ENCODE results near the gene HSF5. TPM values are rescaled to one million over a fixed set of nuclear protein-coding genes. Genes with fewer than 3 reads are reported as not detected.

Gene HSF5
- total and polyA plus RNA-seq, 7 experiments from 2014 or later = 0.34 to 4.0 (median 3.0) TPM

- H3K4me1 ChIP-seq (ENCODE audit: control insufficient read depth in 2 of 2, insufficient read depth in 2 of 2, low read length in 2 of 2) = no peaks in the 10 kb centered on the region
- POLR2A ChIA-PET = no interaction called here
- CTCF ChIA-PET = interaction anchor here (0.7 to 1.5 kb wide), 4 partner anchors 12 to 248 kb away, joined by 3 to 5 read pairs (median 4); no protein-coding TSS in a partner anchor
- H3K27ac ChIP-seq (ENCODE audit: low read depth, low read length) = no peak overlapping the region
- H3K4me3 ChIP-seq (ENCODE audit: low read length) = no peak overlapping the region
- H3K9me3 Mint-ChIP-seq = no peaks in the 10 kb centered on the region
- peaks cover 0 to 4% (median 0%) of the 10 kb centered on the region in 5 donors for H3K27me3 Mint-ChIP-seq
- H3K27me3 ChIP-seq (ENCODE audit: control insufficient read depth in 2 of 2, insufficient read depth in 2 of 2, low read length in 2 of 2) = no peaks in the 10 kb centered on the region
- ATAC-seq (peak; percentile 79), DNase-seq (peak; percentile 11 to 70 (median 36))
- H3K4me3 Mint-ChIP-seq = no peak overlapping the region
- H3K27ac Mint-ChIP-seq = no peak overlapping the region
- H3K36me3 ChIP-seq (ENCODE audit: control insufficient read depth in 2 of 3, insufficient read depth in 3 of 3, low read length in 3 of 3) = no peaks in the 10 kb centered on the region
- intact Hi-C loops (cut with micrococcal nuclease) = loop anchor here (1.0 to 10.0 kb wide), 8 partner anchors 63 to 247 kb away; no protein-coding TSS in a partner anchor
- H3K4me1 Mint-ChIP-seq = peaks cover 0 to 11% (median 4%) of the 10 kb centered on the region in 7 donors
- H3K36me3 Mint-ChIP-seq = peaks cover 0 to 32% (median 17%) of the 10 kb centered on the region in 5 donors
- H3K9me3 ChIP-seq (ENCODE audit: control insufficient read depth in 2 of 3, low read length in 3 of 3) = no peaks in the 10 kb centered on the region
Measured at GRCh38 chr17:58447039-58447975, 40.9 kb downstream of the HSF5 start.

GRCh38 chr17:58446086-58446485, 42.1 kb downstream of the HSF5 start:
- Mint-ChIP-seq H3K27ac (no peak overlapping the region), H3K27me3 (peaks cover 0 to 4% (median 0%) of the 10 kb centered on the region in 5 donors), H3K9me3 (no peaks in the 10 kb centered on the region), H3K36me3 (peaks cover 0 to 34% (median 25%) of the 10 kb centered on the region in 5 donors), H3K4me3 (no peak overlapping the region), H3K4me1 (peaks cover 0 to 10% (median 0%) of the 10 kb centered on the region in 7 donors)
- ChIA-PET POLR2A (no interaction called here), CTCF (interaction anchor here (0.7 to 1.1 kb wide), 2 partner anchors 129 to 197 kb away, joined by 3 to 5 read pairs; no protein-coding TSS in a partner anchor)
- Histone ChIP-seq H3K36me3 (ENCODE audit: control insufficient read depth in 2 of 3, insufficient read depth in 3 of 3, low read length in 3 of 3) (no peaks in the 10 kb centered on the region), H3K9me3 (ENCODE audit: control insufficient read depth in 2 of 3, low read length in 3 of 3) (no peaks in the 10 kb centered on the region), H3K27ac (ENCODE audit: low read depth, low read length) (no peak overlapping the region), H3K4me1 (ENCODE audit: control insufficient read depth in 2 of 2, insufficient read depth in 2 of 2, low read length in 2 of 2) (no peaks in the 10 kb centered on the region), H3K4me3 (ENCODE audit: low read length) (no peak overlapping the region), H3K27me3 (ENCODE audit: control insufficient read depth in 2 of 2, insufficient read depth in 2 of 2, low read length in 2 of 2) (no peaks in the 10 kb centered on the region)
- intact Hi-C loops (cut with micrococcal nuclease) = loop anchor here in 1 of 2 donors (10.0 kb wide), 1 partner anchor 61 kb away; no protein-coding TSS in a partner anchor
- no peak for DNase-seq
- ATAC-seq = no peak

GRCh38 chr17:58436805-58437239, 51.4 kb downstream of the HSF5 start:
- CTCF ChIA-PET = no interaction called here
- DNase-seq = no peak
- intact Hi-C loops (cut with micrococcal nuclease) = no loop called here

GRCh38 chr17:58436245-58436644, 52.0 kb downstream of the HSF5 start:
- H3K4me1 ChIP-seq (ENCODE audit: control insufficient read depth in 2 of 2, insufficient read depth in 2 of 2, low read length in 2 of 2) = no peaks in the 10 kb centered on the region
- ChIA-PET POLR2A (no interaction called here), CTCF (no interaction called here)
- intact Hi-C loops (cut with micrococcal nuclease) = no loop called here
- ATAC-seq (no peak), DNase-seq (no peak)
- no peaks in the 10 kb centered on the region for H3K27me3 ChIP-seq (ENCODE audit: control insufficient read depth in 2 of 2, insufficient read depth in 2 of 2, low read length in 2 of 2)
- Mint-ChIP-seq H3K36me3 (peaks cover 0 to 41% (median 21%) of the 10 kb centered on the region in 5 donors), H3K9me3 (no peaks in the 10 kb centered on the region), H3K27me3 (peaks cover 0 to 6% (median 0%) of the 10 kb centered on the region in 5 donors), H3K27ac (no peak overlapping the region), H3K4me1 (no peaks in the 10 kb centered on the region), H3K4me3 (no peak overlapping the region)
- H3K27ac ChIP-seq (ENCODE audit: low read depth, low read length) = no peak overlapping the region
- no peaks in the 10 kb centered on the region for H3K9me3 ChIP-seq (ENCODE audit: control insufficient read depth in 2 of 3, low read length in 3 of 3)
- H3K4me3 ChIP-seq (ENCODE audit: low read length) = no peak overlapping the region
- H3K36me3 ChIP-seq (ENCODE audit: control insufficient read depth in 2 of 3, insufficient read depth in 3 of 3, low read length in 3 of 3) = peaks cover 0 to 4% (median 0%) of the 10 kb centered on the region in 3 experiments

More at GRCh38 chr17:58436805-58437239, 51.4 kb downstream of the HSF5 start:
- peaks cover 0 to 37% (median 26%) of the 10 kb centered on the region in 5 donors for H3K36me3 Mint-ChIP-seq
- no peaks in the 10 kb centered on the region for H3K4me1 ChIP-seq (ENCODE audit: control insufficient read depth in 2 of 2, insufficient read depth in 2 of 2, low read length in 2 of 2)
- H3K4me1 Mint-ChIP-seq = no peaks in the 10 kb centered on the region
- peaks cover 0 to 4% (median 0%) of the 10 kb centered on the region in 5 donors for H3K27me3 Mint-ChIP-seq
- no peak for ATAC-seq
- no peak overlapping the region for H3K27ac Mint-ChIP-seq
- POLR2A ChIA-PET = no interaction called here
- no peak overlapping the region for H3K4me3 ChIP-seq (ENCODE audit: low read length)
- no peaks in the 10 kb centered on the region for H3K9me3 Mint-ChIP-seq
- no peak overlapping the region for H3K4me3 Mint-ChIP-seq
- H3K36me3 ChIP-seq (ENCODE audit: control insufficient read depth in 2 of 3, insufficient read depth in 3 of 3, low read length in 3 of 3) = no peaks in the 10 kb centered on the region
- no peak overlapping the region for H3K27ac ChIP-seq (ENCODE audit: low read depth, low read length)
- no peaks in the 10 kb centered on the region for H3K27me3 ChIP-seq (ENCODE audit: control insufficient read depth in 2 of 2, insufficient read depth in 2 of 2, low read length in 2 of 2)
- H3K9me3 ChIP-seq (ENCODE audit: control insufficient read depth in 2 of 3, low read length in 3 of 3) = no peaks in the 10 kb centered on the region

DNA sequence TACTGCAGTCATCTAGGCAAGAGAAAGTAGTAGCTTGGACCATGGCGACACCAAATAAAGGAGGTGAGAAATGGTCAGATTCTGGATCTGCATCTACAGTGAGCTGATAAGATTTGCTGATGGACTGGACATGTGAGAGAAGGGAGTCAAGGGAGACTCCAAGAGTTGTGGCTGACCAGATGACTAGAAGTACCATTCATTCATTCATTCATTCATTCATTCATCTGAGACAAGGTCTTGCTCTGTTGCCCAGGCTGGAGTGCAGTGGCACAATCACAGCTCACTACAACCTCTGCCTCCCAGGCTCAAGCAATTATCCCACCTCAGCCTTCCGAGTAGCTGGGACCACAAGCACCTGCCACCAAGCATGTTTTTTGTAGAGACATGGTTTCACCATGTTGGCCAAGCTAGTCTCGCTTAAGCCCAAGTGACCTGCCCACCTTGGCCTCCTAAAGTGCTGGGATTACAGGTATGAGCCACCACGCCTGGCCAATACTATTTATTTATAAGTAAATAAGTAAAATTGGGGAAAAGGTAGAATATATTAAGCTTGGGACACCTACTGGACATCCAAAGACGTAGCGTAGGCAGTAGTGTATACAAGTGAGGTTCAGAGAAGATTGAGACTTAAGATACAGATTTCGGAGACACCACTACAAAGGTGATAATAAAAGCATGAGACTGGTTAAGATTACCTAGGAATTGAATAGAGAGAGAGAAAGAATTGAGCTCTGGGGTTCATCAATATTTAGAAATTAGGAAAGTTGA, 55.2 kb downstream of the HSF5 start:
- H3K36me3 Mint-ChIP-seq = peaks cover 0 to 41% (median 17%) of the 10 kb centered on the region in 5 donors
- no peak overlapping the region for H3K4me3 Mint-ChIP-seq
- H3K27me3 Mint-ChIP-seq = peaks cover 0 to 6% (median 0%) of the 10 kb centered on the region in 5 donors
- no peaks in the 10 kb centered on the region for H3K4me1 Mint-ChIP-seq
- Histone ChIP-seq H3K27me3 (ENCODE audit: control insufficient read depth in 2 of 2, insufficient read depth in 2 of 2, low read length in 2 of 2) (no peaks in the 10 kb centered on the region), H3K9me3 (ENCODE audit: control insufficient read depth in 2 of 3, low read length in 3 of 3) (no peaks in the 10 kb centered on the region), H3K4me3 (ENCODE audit: low read length) (no peak overlapping the region), H3K4me1 (ENCODE audit: control insufficient read depth in 2 of 2, insufficient read depth in 2 of 2, low read length in 2 of 2) (peaks cover 0 to 3% of the 10 kb centered on the region in 2 donors), H3K27ac (ENCODE audit: low read depth, low read length) (no peak overlapping the region), H3K36me3 (ENCODE audit: control insufficient read depth in 2 of 3, insufficient read depth in 3 of 3, low read length in 3 of 3) (peaks cover 0 to 4% (median 0%) of the 10 kb centered on the region in 3 experiments)
- no peak overlapping the region for H3K27ac Mint-ChIP-seq
- DNase-seq = no peak
- CTCF ChIA-PET = interaction anchor here (0.6 kb wide), 1 partner anchor 55 kb away, joined by 3 read pairs; no protein-coding TSS in a partner anchor
- POLR2A ChIA-PET = no interaction called here
- H3K9me3 Mint-ChIP-seq = no peaks in the 10 kb centered on the region
- intact Hi-C loops (cut with micrococcal nuclease) = no loop called here
- ATAC-seq = no peak

GRCh38 chr17:58427807-58428206, 60.4 kb downstream of the HSF5 start:
- DNase-seq (no peak), ATAC-seq (no peak)
- intact Hi-C loops (cut with micrococcal nuclease) = no loop called here
- Mint-ChIP-seq H3K4me3 (no peak overlapping the region), H3K27me3 (peaks cover 0 to 4% (median 0%) of the 10 kb centered on the region in 5 donors), H3K4me1 (no peaks in the 10 kb centered on the region), H3K36me3 (peaks cover 0 to 28% (median 6%) of the 10 kb centered on the region in 5 donors), H3K27ac (no peak overlapping the region), H3K9me3 (no peaks in the 10 kb centered on the region)
- Histone ChIP-seq H3K4me1 (ENCODE audit: control insufficient read depth in 2 of 2, insufficient read depth in 2 of 2, low read length in 2 of 2) (peaks cover 0 to 3% of the 10 kb centered on the region in 2 donors), H3K4me3 (ENCODE audit: low read length) (no peak overlapping the region), H3K9me3 (ENCODE audit: control insufficient read depth in 2 of 3, low read length in 3 of 3) (no peaks in the 10 kb centered on the region), H3K27me3 (ENCODE audit: control insufficient read depth in 2 of 2, insufficient read depth in 2 of 2, low read length in 2 of 2) (no peaks in the 10 kb centered on the region), H3K27ac (ENCODE audit: low read depth, low read length) (no peak overlapping the region), H3K36me3 (ENCODE audit: control insufficient read depth in 2 of 3, insufficient read depth in 3 of 3, low read length in 3 of 3) (peaks cover 0 to 4% (median 0%) of the 10 kb centered on the region in 3 experiments)
- CTCF ChIA-PET = no interaction called here
- POLR2A ChIA-PET = interaction anchor here (1.7 kb wide), 1 partner anchor 10 kb away, joined by 3 read pairs; the partner anchor contains the start of gene RNF43

Measured in naive thymus-derived CD4-positive, alpha-beta T cell (primary cell).